Effector CD4-positive, alpha-beta T cell (primary cell): ENCODE results near the gene GPHN.

ENCODE experiments used
- DNase-seq: peaks from one replicate; pipeline ENCODE4 v3.0.0-alpha.2; 2020
- total RNA-seq: gene quantifications from one replicate; lab custom pipeline; 2026; lab: John Stamatoyannopoulos, UW

GPHN gene
- total RNA-seq, result 26.5 reads per million, percentile 53 among the genes with 10 or more reads in this experiment

DNA sequence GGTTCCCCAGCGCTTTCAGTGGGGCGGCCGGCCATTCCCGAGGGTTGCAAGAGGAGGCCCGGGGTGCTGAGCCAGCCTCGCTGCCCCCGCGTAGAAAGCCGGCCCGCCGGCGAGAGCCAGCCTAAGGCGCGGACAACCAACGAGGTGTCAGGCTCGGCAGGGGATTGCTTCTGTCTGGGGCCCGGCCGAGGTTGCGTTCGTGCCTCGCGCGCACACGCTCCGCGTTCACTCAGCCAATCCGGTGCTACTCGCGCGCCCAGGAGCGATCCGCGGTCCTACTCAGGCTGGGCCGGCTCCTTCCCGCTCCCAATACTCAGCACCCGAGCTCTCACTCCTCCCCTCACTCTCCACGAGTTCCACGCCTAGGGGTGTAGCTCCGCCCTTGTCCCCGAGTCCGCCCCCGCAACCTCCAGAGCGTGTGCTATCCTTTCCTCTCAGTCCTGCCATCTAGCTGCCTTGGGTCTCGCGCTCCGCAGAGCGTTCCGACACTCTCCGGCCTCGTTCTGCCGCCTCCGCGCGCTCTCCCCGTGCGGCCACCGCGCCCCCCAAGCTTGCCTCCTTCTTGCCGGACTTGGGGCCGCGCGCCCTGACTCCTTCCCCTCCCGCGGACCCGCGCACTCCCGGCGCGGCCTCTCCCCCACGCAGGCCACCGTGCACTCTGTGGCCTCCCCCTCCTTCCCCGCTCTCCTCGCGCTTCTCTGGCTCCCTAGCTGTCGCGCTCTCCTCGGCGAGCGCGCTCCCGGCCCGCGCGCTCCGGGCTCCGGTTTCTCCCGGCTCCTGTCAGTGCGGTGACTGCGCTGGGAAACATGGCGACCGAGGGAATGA is at the start of gene GPHN:
Gene GPHN (plus strand): TSS at position 426 of the 825 bp plus-strand sequence.
- peak; percentile 83 for DNase-seq

DNA sequence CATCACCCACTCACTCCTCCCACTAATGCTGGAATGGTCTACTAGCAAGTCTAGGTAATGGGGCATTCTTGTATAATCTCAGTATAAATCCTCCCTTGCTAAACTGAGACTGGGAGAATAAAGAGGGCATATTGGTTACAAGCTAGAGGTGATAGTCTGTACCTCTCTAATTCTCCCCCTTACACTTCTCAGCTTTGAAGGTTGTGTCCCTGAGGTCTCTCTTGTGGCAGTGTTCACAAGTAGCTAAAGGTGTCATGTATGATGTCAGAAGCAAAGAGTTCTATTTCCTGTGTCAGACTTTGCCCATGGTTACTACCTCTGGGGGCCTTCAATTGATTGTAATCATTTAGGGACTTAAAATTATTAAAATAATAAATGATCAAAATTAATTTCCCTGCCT is 48.3 kb upstream of the GPHN start:
- DNase-seq, result no peak

- DNase-seq, result no peak
Measured at GRCh38 chr14:66464261-66464660, 43.7 kb upstream of the GPHN start.

GRCh38 chr14:66468778-66469367 is 39.1 kb upstream of the GPHN start:
- DNase-seq, result no peak

DNA sequence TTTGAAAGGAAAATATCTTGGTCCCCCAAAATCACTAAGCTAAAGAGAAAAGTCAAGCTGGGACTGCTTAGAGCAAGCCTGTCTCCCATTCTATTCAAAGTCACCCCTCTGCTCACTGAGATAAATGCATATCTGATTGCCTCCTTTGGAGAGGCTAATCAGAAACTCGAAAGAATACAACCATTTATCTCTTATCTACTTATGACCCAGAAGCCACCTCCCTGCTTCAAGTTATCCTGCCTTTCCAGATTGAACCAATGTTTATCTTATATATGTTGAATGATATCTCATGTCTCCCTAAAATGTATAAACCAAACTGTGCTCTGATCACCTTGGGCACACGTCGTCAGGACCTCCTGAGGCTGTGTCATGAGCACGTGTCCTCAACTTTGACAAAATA is 36.4 kb upstream of the GPHN start:
- no peak for DNase-seq

DNA sequence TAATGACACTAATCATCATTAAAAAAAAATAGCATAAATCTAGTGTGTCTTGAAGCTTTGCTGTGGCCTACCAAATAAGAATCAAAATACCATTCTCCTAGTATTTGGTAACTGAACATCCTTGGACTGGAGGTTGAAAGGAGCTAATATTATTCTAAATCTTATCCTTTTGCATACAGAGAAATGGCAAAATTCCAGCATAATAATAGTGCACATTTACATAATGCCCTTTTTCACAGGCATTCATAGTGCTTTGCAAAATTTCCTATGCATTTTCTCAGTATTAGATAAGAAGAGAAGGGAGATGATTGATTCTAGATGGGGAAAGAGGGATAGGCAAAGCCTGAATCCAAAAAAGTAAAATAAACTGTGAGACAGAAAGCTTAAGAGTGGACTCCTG is 35.7 kb upstream of the GPHN start:
- no peak for DNase-seq

DNA sequence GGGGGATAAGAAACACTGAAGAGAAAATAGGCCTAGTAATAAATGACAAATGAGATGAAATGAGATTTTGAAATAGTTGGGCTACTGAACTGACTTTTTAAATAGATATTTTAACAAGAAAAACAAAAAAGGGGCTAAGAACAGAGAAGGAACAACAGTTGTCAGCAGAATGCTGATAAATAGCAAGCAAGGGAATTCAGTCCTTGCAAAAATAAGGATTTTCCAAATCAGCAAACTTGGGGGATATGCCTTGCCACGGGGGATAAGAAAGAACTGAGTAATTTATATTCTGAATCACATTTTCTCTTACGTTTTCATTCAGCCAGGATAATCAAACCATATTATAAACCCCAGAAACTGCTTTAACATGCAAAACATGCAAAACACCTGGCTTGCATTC is 34.7 kb upstream of the GPHN start:
- DNase-seq, result no peak

DNA sequence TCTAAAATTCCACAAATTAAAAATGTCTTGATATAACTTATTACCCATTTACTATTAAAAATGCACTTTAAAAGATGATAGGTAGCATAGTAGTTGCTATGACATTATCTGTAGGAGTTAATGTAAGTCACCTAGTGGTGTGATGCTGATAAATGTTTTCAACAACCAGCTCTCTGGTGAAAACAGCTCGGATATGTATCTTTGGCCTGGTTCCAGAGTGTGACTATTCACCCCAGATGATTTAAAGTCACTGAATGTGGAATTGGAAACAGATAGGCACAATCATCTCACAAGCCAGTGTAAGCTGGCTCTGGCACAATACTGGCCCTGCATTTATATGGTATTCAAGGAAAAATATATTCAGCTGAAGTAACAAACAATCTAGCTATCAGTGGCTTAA is 31.0 kb upstream of the GPHN start:
- no peak for DNase-seq

DNA sequence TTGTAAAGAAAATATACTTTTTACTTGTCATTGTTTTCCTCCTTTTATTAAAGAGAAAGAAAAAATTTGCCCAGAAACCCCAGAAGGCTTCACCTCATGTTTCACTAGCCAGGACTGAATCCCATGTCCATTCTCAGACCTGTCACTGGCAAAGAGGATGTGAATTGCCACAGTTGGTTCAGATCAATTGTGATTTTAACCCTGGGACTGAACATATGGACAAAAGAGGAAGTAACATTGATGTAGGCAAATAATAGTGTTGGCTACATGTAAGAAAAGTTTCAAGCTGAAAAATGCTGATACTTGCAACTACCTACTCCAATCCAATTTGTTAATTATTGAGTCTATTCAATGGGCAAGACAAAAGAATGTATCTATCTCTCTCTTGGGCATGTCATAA is 30.4 kb upstream of the GPHN start:
- no peak for DNase-seq

- DNase-seq, result no peak
Measured at GRCh38 chr14:66482873-66483272, 25.1 kb upstream of the GPHN start.

DNA sequence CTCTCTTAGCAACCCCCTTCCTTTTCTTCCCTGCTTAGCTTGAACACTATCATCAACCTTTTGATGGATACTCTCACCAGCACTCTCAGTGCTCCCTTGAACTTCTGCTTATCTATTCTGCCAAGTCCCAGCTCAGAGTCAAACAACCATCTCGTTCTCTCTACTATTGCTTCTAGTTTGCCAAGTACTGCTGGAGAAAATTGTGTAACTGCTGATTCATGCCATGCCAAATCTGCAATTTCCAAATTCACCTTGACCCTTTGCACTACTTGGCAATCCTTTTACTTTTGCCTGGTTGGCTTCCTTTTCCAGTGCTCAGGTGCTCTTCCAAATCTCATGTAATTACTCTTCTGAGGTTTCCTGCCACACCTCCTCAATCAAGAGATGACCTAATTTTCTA is 24.6 kb upstream of the GPHN start:
- DNase-seq, result no peak

- no peak for DNase-seq
Measured at GRCh38 chr14:66485029-66485428, 22.9 kb upstream of the GPHN start.

- DNase-seq, result no peak
Measured at GRCh38 chr14:66485910-66486421, 22.0 kb upstream of the GPHN start, which contains the start of gene CCDC196. Gene CCDC196 (plus strand): TSS chr14:66486371. CDS start chr14:66486503, 132 bp downstream.

GRCh38 chr14:66487164-66487563 is 20.8 kb upstream of the GPHN start:
- no peak for DNase-seq

- DNase-seq, result no peak
Measured at GRCh38 chr14:66490143-66491111, 17.5 kb upstream of the GPHN start.

DNA sequence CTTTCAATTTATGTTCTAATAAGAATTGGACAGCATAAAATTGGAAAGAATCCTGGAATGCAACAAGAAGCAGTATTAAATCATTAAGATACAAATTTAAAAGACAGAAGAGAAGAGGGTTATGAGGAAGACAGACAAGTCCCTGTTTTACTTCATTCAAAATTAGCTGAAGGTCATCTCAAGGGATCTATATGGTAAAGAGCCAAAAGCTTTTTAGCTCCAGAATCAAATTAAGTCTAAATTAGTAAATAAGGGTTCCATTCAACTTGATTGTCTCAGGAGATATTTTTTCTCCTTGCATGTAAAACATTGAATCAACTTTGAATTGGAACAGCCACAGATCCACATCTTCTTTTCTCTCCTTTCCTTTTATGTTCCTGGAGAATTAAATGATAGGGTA is 14.2 kb upstream of the GPHN start:
- DNase-seq, result no peak

GRCh38 chr14:66495218-66496098 is 12.5 kb upstream of the GPHN start:
- DNase-seq, result peak; percentile 3

- no peak for DNase-seq
Measured at GRCh38 chr14:66496188-66496807, 11.6 kb upstream of the GPHN start.

GRCh38 chr14:66496911-66497310 is 11.0 kb upstream of the GPHN start:
- no peak for DNase-seq

GRCh38 chr14:66498311-66498710 is 9.6 kb upstream of the GPHN start:
- DNase-seq, result no peak

DNA sequence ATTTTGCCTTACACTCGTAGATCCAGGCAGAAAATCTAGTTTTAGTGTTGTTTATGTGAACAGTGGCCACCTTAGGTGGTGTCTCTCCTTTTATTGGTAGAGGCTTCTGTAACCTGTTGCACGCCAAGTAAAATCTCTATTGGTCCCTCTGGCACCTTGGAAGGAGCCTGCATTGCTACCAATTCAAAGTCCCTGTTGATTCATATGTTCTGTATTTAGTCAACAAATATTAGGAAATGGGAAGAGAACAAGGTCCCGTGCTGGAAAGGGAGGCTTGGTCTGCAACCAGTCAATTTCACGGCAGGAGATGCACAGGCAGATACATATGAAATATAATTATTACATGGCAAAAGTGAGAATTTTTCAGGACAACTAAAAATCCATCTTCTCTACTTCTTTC is 6.4 kb upstream of the GPHN start:
- no peak for DNase-seq
